Measurements from ENCODE around the gene TENM3.

DNA sequence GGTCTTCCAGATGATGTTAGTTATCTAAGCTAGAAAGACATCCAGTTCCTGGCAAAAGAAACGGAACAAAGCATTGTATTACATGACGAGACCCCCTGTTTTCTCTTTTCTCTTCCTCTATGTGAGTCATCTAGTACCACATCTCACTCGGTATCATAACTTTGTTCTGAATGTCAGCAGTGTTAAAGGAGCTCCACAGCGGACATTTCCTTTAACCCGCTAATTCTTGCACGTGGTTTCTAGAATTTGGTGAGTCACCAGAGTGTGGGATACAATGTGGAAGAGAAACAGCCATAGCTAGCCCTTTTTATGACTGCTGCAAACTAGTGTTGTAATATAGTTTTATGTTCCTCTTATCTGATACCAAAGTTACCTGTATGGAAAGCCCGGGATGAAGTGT is 243.7 kb downstream of the TENM3 start:
- TF ChIP-seq, protein P1, sequence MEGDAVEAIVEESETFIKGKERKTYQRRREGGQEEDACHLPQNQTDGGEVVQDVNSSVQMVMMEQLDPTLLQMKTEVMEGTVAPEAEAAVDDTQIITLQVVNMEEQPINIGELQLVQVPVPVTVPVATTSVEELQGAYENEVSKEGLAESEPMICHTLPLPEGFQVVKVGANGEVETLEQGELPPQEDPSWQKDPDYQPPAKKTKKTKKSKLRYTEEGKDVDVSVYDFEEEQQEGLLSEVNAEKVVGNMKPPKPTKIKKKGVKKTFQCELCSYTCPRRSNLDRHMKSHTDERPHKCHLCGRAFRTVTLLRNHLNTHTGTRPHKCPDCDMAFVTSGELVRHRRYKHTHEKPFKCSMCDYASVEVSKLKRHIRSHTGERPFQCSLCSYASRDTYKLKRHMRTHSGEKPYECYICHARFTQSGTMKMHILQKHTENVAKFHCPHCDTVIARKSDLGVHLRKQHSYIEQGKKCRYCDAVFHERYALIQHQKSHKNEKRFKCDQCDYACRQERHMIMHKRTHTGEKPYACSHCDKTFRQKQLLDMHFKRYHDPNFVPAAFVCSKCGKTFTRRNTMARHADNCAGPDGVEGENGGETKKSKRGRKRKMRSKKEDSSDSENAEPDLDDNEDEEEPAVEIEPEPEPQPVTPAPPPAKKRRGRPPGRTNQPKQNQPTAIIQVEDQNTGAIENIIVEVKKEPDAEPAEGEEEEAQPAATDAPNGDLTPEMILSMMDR (IDR thresholded peaks at IDR 0.05) = no peak
- TF ChIP-seq POLR2A (IDR thresholded peaks at IDR 0.05) = no peak

All from Peyer's patch (tissue), 4 donors.